ENCODE measurements around the gene CAPN15. TPM values are rescaled to one million over a fixed set of nuclear protein-coding genes. Genes with fewer than 3 reads are reported as not detected.

The CAPN15 gene
- total RNA-seq, 1 experiment from 2014 or later = 91.2 TPM

- Histone ChIP-seq H3K36me3 (ENCODE audit: insufficient read depth, low read length, poor library complexity, severe bottlenecking) (peaks cover 13% of the 10 kb centered on the region), H3K4me1 (ENCODE audit: insufficient read depth, low read length, poor library complexity, severe bottlenecking) (no peaks in the 10 kb centered on the region), H3K27ac (ENCODE audit: low read depth, low read length, poor library complexity, severe bottlenecking) (no peak overlapping the region), H3K27me3 (replicated peaks; ENCODE audit: insufficient read depth, low read depth, low read length, poor library complexity) (no peaks in the 10 kb centered on the region), H3K9me3 (ENCODE audit: low read depth, low read length, poor library complexity, severe bottlenecking) (no peaks in the 10 kb centered on the region), H3K4me3 (ENCODE audit: low read depth, low read length, poor library complexity, severe bottlenecking) (no peak overlapping the region)
- POLR2A ChIA-PET (ENCODE audit: low non-redundant PET) = no interaction called here
- TF ChIP-seq, protein P1, sequence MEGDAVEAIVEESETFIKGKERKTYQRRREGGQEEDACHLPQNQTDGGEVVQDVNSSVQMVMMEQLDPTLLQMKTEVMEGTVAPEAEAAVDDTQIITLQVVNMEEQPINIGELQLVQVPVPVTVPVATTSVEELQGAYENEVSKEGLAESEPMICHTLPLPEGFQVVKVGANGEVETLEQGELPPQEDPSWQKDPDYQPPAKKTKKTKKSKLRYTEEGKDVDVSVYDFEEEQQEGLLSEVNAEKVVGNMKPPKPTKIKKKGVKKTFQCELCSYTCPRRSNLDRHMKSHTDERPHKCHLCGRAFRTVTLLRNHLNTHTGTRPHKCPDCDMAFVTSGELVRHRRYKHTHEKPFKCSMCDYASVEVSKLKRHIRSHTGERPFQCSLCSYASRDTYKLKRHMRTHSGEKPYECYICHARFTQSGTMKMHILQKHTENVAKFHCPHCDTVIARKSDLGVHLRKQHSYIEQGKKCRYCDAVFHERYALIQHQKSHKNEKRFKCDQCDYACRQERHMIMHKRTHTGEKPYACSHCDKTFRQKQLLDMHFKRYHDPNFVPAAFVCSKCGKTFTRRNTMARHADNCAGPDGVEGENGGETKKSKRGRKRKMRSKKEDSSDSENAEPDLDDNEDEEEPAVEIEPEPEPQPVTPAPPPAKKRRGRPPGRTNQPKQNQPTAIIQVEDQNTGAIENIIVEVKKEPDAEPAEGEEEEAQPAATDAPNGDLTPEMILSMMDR (conservative IDR thresholded peaks at IDR 0.05; ENCODE audit: low read depth, low read length) = no peak
- no peak for TF ChIP-seq EZH2 (IDR thresholded peaks at IDR 0.05; ENCODE audit: borderline replicate concordance, low read depth, low read length, poor library complexity, severe bottlenecking)
- BruUV-seq (replicated peaks) = no TSS peak
- DNase-seq (ENCODE audit: low spot score) = no peak
- intact Hi-C loops (cut with micrococcal nuclease; ENCODE audit: unreplicated experiment) = no loop called here
- CTCF ChIA-PET = no interaction called here
Observed at GRCh38 chr16:519425-519824, 8.1 kb upstream of the CAPN15 start.

- intact Hi-C loops (cut with micrococcal nuclease; ENCODE audit: unreplicated experiment) = no loop called here
- Histone ChIP-seq H3K27ac (ENCODE audit: low read depth, low read length, poor library complexity, severe bottlenecking) (no peak overlapping the region), H3K4me1 (ENCODE audit: insufficient read depth, low read length, poor library complexity, severe bottlenecking) (no peaks in the 10 kb centered on the region), H3K9me3 (ENCODE audit: low read depth, low read length, poor library complexity, severe bottlenecking) (no peaks in the 10 kb centered on the region), H3K4me3 (ENCODE audit: low read depth, low read length, poor library complexity, severe bottlenecking) (no peak overlapping the region), H3K36me3 (ENCODE audit: insufficient read depth, low read length, poor library complexity, severe bottlenecking) (peaks cover 13% of the 10 kb centered on the region), H3K27me3 (replicated peaks; ENCODE audit: insufficient read depth, low read depth, low read length, poor library complexity) (no peaks in the 10 kb centered on the region)
- no TSS peak for BruUV-seq (replicated peaks)
- POLR2A ChIA-PET (ENCODE audit: low non-redundant PET) = no interaction called here
- no peak for TF ChIP-seq EZH2 (IDR thresholded peaks at IDR 0.05; ENCODE audit: borderline replicate concordance, low read depth, low read length, poor library complexity, severe bottlenecking)
- TF ChIP-seq, protein P1 (conservative IDR thresholded peaks at IDR 0.05; ENCODE audit: low read depth, low read length) = no peak
- CTCF ChIA-PET = no interaction called here
- DNase-seq (ENCODE audit: low spot score) = no peak
Observed at GRCh38 chr16:519841-520687, 7.4 kb upstream of the CAPN15 start.

DNA sequence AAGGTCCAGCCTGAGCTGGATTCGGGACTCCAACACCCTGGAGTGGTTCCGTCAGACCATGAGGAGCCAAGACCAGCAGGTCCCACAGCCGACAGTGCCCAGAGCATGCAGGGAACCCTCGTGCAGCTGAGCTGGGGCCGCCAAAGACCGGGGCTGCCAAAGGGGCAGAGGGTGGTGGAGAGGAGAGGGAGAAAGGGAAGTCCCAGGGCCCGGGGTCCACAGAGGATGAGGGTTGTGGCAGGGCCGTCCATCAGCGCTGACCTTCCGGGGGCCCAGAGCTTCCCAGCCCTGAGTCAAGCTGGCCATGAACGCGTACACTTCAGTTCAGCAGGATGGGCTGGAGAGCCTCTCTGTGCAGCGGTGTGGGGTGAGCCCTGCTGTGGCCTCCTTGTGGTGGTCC is 6.7 kb upstream of the CAPN15 start:
- H3K27ac ChIP-seq (ENCODE audit: low read depth, low read length, poor library complexity, severe bottlenecking) = no peak overlapping the region
- peaks cover 12% of the 10 kb centered on the region for H3K36me3 ChIP-seq (ENCODE audit: insufficient read depth, low read length, poor library complexity, severe bottlenecking)
- peaks cover 4% of the 10 kb centered on the region for H3K4me1 ChIP-seq (ENCODE audit: insufficient read depth, low read length, poor library complexity, severe bottlenecking)
- DNase-seq (ENCODE audit: low spot score) = no peak
- TF ChIP-seq, protein P1 (conservative IDR thresholded peaks at IDR 0.05; ENCODE audit: low read depth, low read length) = no peak
- TF ChIP-seq EZH2 (IDR thresholded peaks at IDR 0.05; ENCODE audit: borderline replicate concordance, low read depth, low read length, poor library complexity, severe bottlenecking) = no peak
- ChIA-PET CTCF (no interaction called here), POLR2A (ENCODE audit: low non-redundant PET) (no interaction called here)
- H3K9me3 ChIP-seq (ENCODE audit: low read depth, low read length, poor library complexity, severe bottlenecking) = no peaks in the 10 kb centered on the region
- intact Hi-C loops (cut with micrococcal nuclease; ENCODE audit: unreplicated experiment) = no loop called here
- H3K4me3 ChIP-seq (ENCODE audit: low read depth, low read length, poor library complexity, severe bottlenecking) = no peak overlapping the region
- no peaks in the 10 kb centered on the region for H3K27me3 ChIP-seq (replicated peaks; ENCODE audit: insufficient read depth, low read depth, low read length, poor library complexity)
- BruUV-seq (replicated peaks) = TSS peak; percentile 35

Measured in A673 (cell line).